ENCODE measurements around the gene ATRNL1.

ATRNL1 gene, protein sequence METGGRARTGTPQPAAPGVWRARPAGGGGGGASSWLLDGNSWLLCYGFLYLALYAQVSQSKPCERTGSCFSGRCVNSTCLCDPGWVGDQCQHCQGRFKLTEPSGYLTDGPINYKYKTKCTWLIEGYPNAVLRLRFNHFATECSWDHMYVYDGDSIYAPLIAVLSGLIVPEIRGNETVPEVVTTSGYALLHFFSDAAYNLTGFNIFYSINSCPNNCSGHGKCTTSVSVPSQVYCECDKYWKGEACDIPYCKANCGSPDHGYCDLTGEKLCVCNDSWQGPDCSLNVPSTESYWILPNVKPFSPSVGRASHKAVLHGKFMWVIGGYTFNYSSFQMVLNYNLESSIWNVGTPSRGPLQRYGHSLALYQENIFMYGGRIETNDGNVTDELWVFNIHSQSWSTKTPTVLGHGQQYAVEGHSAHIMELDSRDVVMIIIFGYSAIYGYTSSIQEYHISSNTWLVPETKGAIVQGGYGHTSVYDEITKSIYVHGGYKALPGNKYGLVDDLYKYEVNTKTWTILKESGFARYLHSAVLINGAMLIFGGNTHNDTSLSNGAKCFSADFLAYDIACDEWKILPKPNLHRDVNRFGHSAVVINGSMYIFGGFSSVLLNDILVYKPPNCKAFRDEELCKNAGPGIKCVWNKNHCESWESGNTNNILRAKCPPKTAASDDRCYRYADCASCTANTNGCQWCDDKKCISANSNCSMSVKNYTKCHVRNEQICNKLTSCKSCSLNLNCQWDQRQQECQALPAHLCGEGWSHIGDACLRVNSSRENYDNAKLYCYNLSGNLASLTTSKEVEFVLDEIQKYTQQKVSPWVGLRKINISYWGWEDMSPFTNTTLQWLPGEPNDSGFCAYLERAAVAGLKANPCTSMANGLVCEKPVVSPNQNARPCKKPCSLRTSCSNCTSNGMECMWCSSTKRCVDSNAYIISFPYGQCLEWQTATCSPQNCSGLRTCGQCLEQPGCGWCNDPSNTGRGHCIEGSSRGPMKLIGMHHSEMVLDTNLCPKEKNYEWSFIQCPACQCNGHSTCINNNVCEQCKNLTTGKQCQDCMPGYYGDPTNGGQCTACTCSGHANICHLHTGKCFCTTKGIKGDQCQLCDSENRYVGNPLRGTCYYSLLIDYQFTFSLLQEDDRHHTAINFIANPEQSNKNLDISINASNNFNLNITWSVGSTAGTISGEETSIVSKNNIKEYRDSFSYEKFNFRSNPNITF (N-terminal part only)

DNA sequence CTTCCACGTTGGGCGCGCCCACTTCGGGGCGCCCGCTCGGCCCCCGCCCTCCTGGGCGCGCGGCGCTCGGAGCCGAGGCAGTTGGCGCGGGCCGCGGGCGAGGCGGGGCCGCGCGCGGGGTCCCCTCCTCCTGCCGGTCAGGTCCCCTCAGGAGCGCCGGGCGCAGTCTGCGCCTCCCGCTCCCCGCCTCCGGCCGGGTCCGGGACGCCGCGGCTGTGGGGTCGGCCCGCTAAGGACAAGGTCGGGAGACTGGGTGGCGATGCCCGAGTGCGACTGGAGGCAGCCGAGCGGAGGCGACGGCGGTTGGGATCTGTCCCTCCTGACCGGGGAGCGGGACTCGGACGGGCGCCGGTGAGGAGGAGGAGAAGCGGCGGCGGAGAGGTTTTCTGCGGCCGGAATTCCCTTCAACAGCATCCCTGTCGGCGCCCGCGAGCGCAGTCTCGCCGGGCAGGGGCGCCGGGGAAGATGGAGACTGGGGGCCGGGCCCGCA is at the start of gene ATRNL1:
TSS of gene ATRNL1 (plus strand) at position 80 of the 490 bp plus-strand sequence. CDS start at position 466, 386 bp downstream.
- peak; percentile 9 for DNase-seq (ENCODE audit: low read depth, low spot score)
- no peaks in the 10 kb centered on the region for H3K4me1 ChIP-seq (ENCODE audit: insufficient read depth, insufficient read length)
- H3K9ac ChIP-seq (ENCODE audit: insufficient read length, low read depth): peak within 1 kb of the TSS; percentile 77
- no peaks in the 10 kb centered on the region for H3K36me3 ChIP-seq (ENCODE audit: insufficient read depth, insufficient read length, low read length)
- H3K27me3 ChIP-seq (ENCODE audit: insufficient read depth, insufficient read length): peaks cover 23% of the 10 kb centered on the region
- H3K4me3 ChIP-seq (ENCODE audit: insufficient read length, low read depth): peak within 1 kb of the TSS; percentile 62
- no peak for TF ChIP-seq YY1 (IDR thresholded peaks at IDR 0.05; ENCODE audit: insufficient read depth, insufficient read length)
- TF ChIP-seq SUZ12 (IDR thresholded peaks at IDR 0.05; ENCODE audit: extremely low read depth, insufficient read depth, insufficient read length): no peak
- no peaks in the 10 kb centered on the region for H3K9me3 ChIP-seq (ENCODE audit: insufficient read depth, low read length)

DNA sequence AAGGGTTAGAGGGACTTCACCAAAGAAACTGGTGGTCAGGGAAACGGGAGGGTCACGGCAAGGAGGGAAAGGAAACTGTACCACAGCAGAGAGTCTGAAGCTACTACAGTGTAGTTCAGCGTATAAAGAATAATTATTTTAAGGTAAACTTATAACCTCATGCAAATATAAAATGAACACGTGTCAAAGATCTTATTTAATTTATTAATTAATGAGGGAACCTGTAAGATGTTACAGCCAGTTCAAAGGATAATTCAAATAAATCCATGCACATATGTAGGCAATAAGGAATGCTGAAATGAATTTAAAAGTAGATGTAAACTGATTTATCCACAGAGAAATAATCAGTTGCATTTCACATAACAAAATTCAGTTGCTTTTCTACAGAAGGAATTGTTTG is 49.4 kb upstream of the ATRNL1 start:
- H3K36me3 ChIP-seq (ENCODE audit: insufficient read depth, insufficient read length, low read length): no peaks in the 10 kb centered on the region

DNA sequence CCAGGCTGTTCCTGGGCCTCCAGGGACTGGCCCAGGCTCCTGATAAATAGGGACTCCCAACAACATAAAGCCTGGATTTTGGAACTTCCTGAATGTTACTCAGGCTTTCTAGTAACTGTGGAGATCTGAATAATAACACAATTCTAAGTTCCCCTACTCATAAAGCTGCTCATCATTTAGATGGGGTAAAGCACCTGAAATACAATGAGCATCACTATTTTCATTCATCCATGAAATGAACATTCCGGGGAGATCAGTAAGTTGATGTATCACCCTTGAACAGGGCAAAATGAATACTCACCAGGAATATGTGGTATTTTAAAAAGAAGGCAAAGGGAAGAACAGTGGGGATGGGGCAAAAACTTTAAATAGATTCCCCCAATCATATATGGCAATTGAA is 48.3 kb upstream of the ATRNL1 start:
- H3K27me3 ChIP-seq (ENCODE audit: insufficient read depth, insufficient read length): no peaks in the 10 kb centered on the region
- no peaks in the 10 kb centered on the region for H3K36me3 ChIP-seq (ENCODE audit: insufficient read depth, insufficient read length, low read length)
- no peaks in the 10 kb centered on the region for H3K4me1 ChIP-seq (ENCODE audit: insufficient read depth, insufficient read length)
- no peak for DNase-seq (ENCODE audit: low read depth, low spot score)
- TF ChIP-seq ZNF274 (IDR thresholded peaks at IDR 0.05; ENCODE audit: low read depth, low read length): no peak
- no peak for TF ChIP-seq SUZ12 (IDR thresholded peaks at IDR 0.05; ENCODE audit: extremely low read depth, insufficient read depth, insufficient read length)
- TF ChIP-seq YY1 (IDR thresholded peaks at IDR 0.05; ENCODE audit: insufficient read depth, insufficient read length): no peak
- no peaks in the 10 kb centered on the region for H3K9me3 ChIP-seq (ENCODE audit: insufficient read depth, low read length)
- no peak overlapping the region for H3K4me3 ChIP-seq (ENCODE audit: insufficient read length, low read depth)
- H3K9ac ChIP-seq (ENCODE audit: insufficient read length, low read depth): no peak overlapping the region

More for the DNA sequence above, 49.4 kb upstream of the ATRNL1 start:
- no peak for TF ChIP-seq YY1 (IDR thresholded peaks at IDR 0.05; ENCODE audit: insufficient read depth, insufficient read length)
- no peak for TF ChIP-seq ZNF274 (IDR thresholded peaks at IDR 0.05; ENCODE audit: low read depth, low read length)
- TF ChIP-seq SUZ12 (IDR thresholded peaks at IDR 0.05; ENCODE audit: extremely low read depth, insufficient read depth, insufficient read length): no peak
- Histone ChIP-seq H3K4me1 (ENCODE audit: insufficient read depth, insufficient read length) (no peaks in the 10 kb centered on the region), H3K9me3 (ENCODE audit: insufficient read depth, low read length) (no peaks in the 10 kb centered on the region), H3K9ac (ENCODE audit: insufficient read length, low read depth) (no peak overlapping the region), H3K27me3 (ENCODE audit: insufficient read depth, insufficient read length) (no peaks in the 10 kb centered on the region), H3K4me3 (ENCODE audit: insufficient read length, low read depth) (no peak overlapping the region)
- DNase-seq (ENCODE audit: low read depth, low spot score): no peak

DNA sequence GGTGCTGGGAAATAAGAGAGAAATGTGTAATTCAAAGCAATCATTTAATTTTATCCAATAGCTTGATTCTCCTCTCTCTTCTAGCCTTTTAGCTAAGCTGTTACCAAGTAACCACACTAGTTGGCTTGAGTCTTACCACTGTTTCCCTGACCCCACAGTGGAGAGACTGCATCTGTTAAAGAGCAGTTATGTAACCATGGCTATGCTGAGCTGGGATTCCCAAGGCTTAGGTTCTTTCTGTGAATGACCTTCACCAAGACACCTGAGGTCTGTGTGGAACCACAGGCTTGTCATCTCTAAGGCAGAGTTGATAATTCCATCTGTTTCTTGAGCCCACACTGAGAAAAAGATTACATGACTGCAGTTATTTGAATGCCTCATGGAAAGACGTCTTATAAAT is 47.7 kb upstream of the ATRNL1 start:
- no peaks in the 10 kb centered on the region for H3K27me3 ChIP-seq (ENCODE audit: insufficient read depth, insufficient read length)
- H3K9me3 ChIP-seq (ENCODE audit: insufficient read depth, low read length): no peaks in the 10 kb centered on the region
- H3K9ac ChIP-seq (ENCODE audit: insufficient read length, low read depth): no peak overlapping the region
- no peak for TF ChIP-seq ZNF274 (IDR thresholded peaks at IDR 0.05; ENCODE audit: low read depth, low read length)
- no peak for TF ChIP-seq YY1 (IDR thresholded peaks at IDR 0.05; ENCODE audit: insufficient read depth, insufficient read length)
- no peak overlapping the region for H3K4me3 ChIP-seq (ENCODE audit: insufficient read length, low read depth)
- H3K36me3 ChIP-seq (ENCODE audit: insufficient read depth, insufficient read length, low read length): no peaks in the 10 kb centered on the region
- H3K4me1 ChIP-seq (ENCODE audit: insufficient read depth, insufficient read length): no peaks in the 10 kb centered on the region
- DNase-seq (ENCODE audit: low read depth, low spot score): no peak

DNA sequence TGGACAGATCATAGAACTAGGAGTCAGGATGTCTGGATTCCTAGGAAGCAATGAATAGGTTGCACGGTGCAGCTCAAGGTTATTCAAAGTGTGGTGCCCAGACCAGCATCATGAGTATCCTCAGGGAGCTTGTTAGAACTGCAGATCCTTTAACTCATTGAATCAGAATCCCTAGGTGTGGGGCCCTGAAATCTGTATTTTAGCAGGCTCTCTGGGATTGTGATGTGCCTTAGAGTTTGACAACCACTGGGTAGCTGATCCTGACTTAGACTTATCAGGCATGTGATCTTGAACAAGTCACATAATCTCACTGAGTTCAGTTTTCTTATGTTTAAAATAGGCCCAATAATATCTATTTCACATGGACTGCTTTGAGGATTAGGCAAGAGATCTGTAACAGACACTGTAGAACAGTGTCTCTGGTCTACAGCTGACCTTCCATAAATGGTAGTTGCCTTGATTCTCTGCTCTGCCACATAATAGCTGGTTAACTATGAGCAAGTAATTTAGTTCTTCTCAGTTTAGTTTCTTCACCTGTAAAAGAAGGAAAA is 46.4 kb upstream of the ATRNL1 start:
- H3K36me3 ChIP-seq (ENCODE audit: insufficient read depth, insufficient read length, low read length): no peaks in the 10 kb centered on the region
- DNase-seq (ENCODE audit: low read depth, low spot score): no peak
- H3K4me3 ChIP-seq (ENCODE audit: insufficient read length, low read depth): no peak overlapping the region
- TF ChIP-seq ZNF274 (IDR thresholded peaks at IDR 0.05; ENCODE audit: low read depth, low read length): no peak
- no peak for TF ChIP-seq YY1 (IDR thresholded peaks at IDR 0.05; ENCODE audit: insufficient read depth, insufficient read length)
- TF ChIP-seq SUZ12 (IDR thresholded peaks at IDR 0.05; ENCODE audit: extremely low read depth, insufficient read depth, insufficient read length): no peak
- no peak overlapping the region for H3K9ac ChIP-seq (ENCODE audit: insufficient read length, low read depth)
- no peaks in the 10 kb centered on the region for H3K4me1 ChIP-seq (ENCODE audit: insufficient read depth, insufficient read length)
- no peaks in the 10 kb centered on the region for H3K27me3 ChIP-seq (ENCODE audit: insufficient read depth, insufficient read length)
- no peaks in the 10 kb centered on the region for H3K9me3 ChIP-seq (ENCODE audit: insufficient read depth, low read length)

DNA sequence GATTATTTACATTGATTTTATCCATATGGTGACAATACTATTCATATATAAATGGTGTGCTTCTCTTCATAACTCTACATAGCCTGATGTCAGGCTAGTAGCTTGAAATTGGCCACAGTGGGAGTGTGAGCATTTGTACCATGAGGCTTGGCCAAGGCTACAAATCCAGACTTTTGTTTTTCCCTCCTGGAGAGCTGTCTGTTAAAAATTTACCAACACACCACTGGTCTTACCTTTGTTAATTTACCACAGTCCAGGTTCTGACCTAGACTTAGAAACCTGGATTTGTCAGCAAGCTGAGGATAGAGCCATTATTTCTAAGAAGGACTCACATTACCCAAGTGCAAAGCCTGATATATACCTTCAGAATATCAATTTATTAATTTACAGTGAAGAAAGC is 45.5 kb upstream of the ATRNL1 start:
- H3K4me3 ChIP-seq (ENCODE audit: insufficient read length, low read depth): no peak overlapping the region
- no peaks in the 10 kb centered on the region for H3K9me3 ChIP-seq (ENCODE audit: insufficient read depth, low read length)
- DNase-seq (ENCODE audit: low read depth, low spot score): no peak
- no peaks in the 10 kb centered on the region for H3K36me3 ChIP-seq (ENCODE audit: insufficient read depth, insufficient read length, low read length)
- TF ChIP-seq ZNF274 (IDR thresholded peaks at IDR 0.05; ENCODE audit: low read depth, low read length): no peak
- no peak for TF ChIP-seq YY1 (IDR thresholded peaks at IDR 0.05; ENCODE audit: insufficient read depth, insufficient read length)
- no peak for TF ChIP-seq SUZ12 (IDR thresholded peaks at IDR 0.05; ENCODE audit: extremely low read depth, insufficient read depth, insufficient read length)
- no peak overlapping the region for H3K9ac ChIP-seq (ENCODE audit: insufficient read length, low read depth)
- no peaks in the 10 kb centered on the region for H3K4me1 ChIP-seq (ENCODE audit: insufficient read depth, insufficient read length)
- H3K27me3 ChIP-seq (ENCODE audit: insufficient read depth, insufficient read length): no peaks in the 10 kb centered on the region

Measured in NT2/D1 (cell line).